IPS-NIHi7 (cell line): Measurements from ENCODE around the gene GTPBP6.
"Not testable (repeated sequence)": the region's sequence is repeated elsewhere in the genome, so short reads cannot be mapped to it uniquely, and the experiment has no call there.

Experiments
- DNase-seq: peaks from one replicate; pipeline ENCODE4 v3.0.0; 2012; ENCODE audit warnings: mixed read lengths; ENCODE audit errors: extremely low spot score

GTPBP6 gene

GRCh38 chrX:291411-291901 lies 27.1 kb downstream of the GTPBP6 start:
- DNase-seq: no peak

- no peak for DNase-seq
Observed at GRCh38 chrX:290476-291166, 28.0 kb downstream of the GTPBP6 start.

- no peak for DNase-seq
Observed at GRCh38 chrX:288561-288991, 30.0 kb downstream of the GTPBP6 start.

GRCh38 chrX:287670-288069 lies 30.9 kb downstream of the GTPBP6 start:
- DNase-seq: no peak

- DNase-seq: no peak
Observed at GRCh38 chrX:285076-285677, 33.4 kb downstream of the GTPBP6 start.

- DNase-seq: peak; percentile 91
Observed at GRCh38 chrX:283115-283845, 35.3 kb downstream of the GTPBP6 start.

GRCh38 chrX:282000-282681 lies 36.5 kb downstream of the GTPBP6 start:
- DNase-seq: not testable (repeated sequence)

GRCh38 chrX:281166-281999 lies 37.2 kb downstream of the GTPBP6 start, which contains the start of gene PLCXD1:
TSS of gene PLCXD1 (plus strand) at chrX:281381. CDS start at chrX:284188, 2,807 bp downstream.
- peak; percentile 83 for DNase-seq

GRCh38 chrX:280722-281121 lies 37.9 kb downstream of the GTPBP6 start:
- not testable (repeated sequence) for DNase-seq

GRCh38 chrX:279757-280604 lies 38.6 kb downstream of the GTPBP6 start:
- not testable (repeated sequence) for DNase-seq

GRCh38 chrX:276581-277201 lies 41.9 kb downstream of the GTPBP6 start:
- no peak for DNase-seq

GRCh38 chrX:275967-276580 lies 42.5 kb downstream of the GTPBP6 start:
- peak; percentile 79 for DNase-seq

GRCh38 chrX:275476-275966 lies 43.1 kb downstream of the GTPBP6 start:
- DNase-seq: no peak

GRCh38 chrX:274904-275475 lies 43.6 kb downstream of the GTPBP6 start:
- peak; percentile 64 for DNase-seq

GRCh38 chrX:270848-271367 lies 47.7 kb downstream of the GTPBP6 start:
- no peak for DNase-seq

- no peak for DNase-seq
Observed at GRCh38 chrX:267771-268261, 50.8 kb downstream of the GTPBP6 start.

GRCh38 chrX:265502-265901 lies 53.1 kb downstream of the GTPBP6 start:
- no peak for DNase-seq
